ENCODE results near the gene MAP4K2. TPM values are rescaled to one million over a fixed set of nuclear protein-coding genes. Genes with fewer than 3 reads are reported as not detected.

Gene MAP4K2
- 10 to 100 TPM in 2 of 4 donors, 1 to 10 TPM in 2; 5.9 to 14.3 (median 9.1) TPM for total RNA-seq

DNA sequence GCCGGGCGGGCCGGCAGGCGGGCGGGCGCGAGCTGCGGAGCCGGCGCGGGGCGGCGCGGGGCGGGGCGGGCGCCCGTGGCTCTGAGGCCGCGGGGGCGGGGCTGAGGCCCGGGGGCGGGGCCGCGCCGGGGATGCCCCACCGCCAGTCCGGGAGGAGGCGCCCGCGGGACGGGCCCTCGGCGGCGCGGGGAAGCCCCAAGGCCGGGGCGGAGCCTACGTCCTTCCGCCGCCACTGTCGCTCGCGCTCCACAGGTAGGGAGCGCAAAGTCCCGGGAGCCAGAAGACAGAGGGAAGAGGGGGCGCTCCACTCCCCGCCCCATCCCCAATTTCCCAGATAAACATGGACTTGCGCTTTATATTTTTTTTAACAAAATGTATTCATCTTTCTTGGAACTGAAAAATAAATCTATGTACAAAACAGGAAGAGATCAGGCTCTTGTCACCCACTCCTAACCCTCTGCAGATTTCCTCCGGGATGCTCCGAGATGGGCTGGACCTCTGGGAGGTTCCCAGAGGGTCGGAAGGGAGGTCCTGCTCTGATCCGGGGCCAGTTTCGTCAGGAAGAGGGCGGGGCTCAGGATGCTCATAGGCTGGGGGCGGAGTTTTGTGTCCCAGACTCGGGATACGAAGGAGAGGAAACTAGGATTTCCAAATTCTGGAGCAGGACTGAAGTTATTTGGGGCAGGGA is at the start of gene MAP4K2:
TSS of gene MAP4K2 (minus strand) at position 57 of the 688 bp plus-strand sequence. CDS start 65 bp downstream, outside the sequence.
- TF ChIP-seq, protein P1, sequence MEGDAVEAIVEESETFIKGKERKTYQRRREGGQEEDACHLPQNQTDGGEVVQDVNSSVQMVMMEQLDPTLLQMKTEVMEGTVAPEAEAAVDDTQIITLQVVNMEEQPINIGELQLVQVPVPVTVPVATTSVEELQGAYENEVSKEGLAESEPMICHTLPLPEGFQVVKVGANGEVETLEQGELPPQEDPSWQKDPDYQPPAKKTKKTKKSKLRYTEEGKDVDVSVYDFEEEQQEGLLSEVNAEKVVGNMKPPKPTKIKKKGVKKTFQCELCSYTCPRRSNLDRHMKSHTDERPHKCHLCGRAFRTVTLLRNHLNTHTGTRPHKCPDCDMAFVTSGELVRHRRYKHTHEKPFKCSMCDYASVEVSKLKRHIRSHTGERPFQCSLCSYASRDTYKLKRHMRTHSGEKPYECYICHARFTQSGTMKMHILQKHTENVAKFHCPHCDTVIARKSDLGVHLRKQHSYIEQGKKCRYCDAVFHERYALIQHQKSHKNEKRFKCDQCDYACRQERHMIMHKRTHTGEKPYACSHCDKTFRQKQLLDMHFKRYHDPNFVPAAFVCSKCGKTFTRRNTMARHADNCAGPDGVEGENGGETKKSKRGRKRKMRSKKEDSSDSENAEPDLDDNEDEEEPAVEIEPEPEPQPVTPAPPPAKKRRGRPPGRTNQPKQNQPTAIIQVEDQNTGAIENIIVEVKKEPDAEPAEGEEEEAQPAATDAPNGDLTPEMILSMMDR (IDR thresholded peaks at IDR 0.05; ENCODE audit: low read depth), result no peak

DNA sequence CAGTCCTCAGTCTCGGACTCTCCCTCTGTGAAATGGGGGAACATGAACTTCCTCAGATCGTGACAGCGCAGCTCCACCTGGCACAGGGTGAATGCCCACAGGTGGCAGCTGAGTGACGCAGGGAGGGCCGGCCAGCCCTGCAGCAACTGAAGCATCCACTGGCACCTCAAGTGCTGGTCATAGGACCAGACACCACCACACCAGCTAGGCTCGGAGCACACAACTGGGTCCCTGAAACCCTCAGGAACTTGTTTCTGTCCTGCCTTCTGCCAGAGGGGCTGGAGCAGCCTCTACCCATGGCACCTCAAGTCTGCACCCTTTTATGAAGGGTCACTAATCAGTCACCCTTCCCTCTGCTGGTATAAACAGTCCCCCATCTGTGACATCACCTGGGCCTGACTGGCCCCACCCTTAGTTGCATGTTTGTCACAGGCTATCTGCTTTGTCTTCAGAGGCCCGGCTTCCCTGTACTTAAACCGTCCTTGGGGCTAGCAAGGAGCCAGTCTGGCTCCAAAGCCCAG is 48.9 kb upstream of the MAP4K2 start:
- TF ChIP-seq, protein P1 (IDR thresholded peaks at IDR 0.05; ENCODE audit: low read depth), result no peak

DNA sequence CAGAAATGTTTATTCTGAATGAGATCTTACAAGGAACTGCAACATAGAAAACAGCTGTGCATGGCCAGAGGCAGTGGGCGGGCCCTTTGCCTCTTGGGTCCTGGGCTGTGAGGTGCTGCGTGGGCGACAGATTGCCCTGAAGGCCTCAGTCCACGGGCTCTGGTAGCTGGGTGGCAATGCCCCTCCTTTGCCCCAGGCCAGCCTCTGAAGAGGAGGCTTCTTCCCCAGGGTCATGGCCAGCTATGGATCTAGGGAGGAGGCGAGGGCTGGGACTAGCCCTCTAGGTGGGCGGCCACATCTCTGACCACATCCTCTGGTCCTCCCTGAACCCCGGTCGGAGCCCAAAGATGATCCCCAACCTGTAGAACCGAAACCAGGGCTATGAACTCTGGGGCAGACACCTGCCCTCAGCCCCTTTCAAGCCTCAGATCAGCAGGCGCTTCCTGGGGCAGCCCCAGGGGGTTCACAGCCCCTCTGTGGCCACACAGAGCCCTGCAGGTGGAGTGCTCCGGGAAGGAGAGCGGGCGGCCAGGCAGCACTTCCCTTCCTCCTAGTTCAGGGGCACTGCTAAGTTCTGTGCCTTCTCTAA is 48.1 kb upstream of the MAP4K2 start:
- TF ChIP-seq, protein P1 (IDR thresholded peaks at IDR 0.05; ENCODE audit: low read depth), result no peak

DNA sequence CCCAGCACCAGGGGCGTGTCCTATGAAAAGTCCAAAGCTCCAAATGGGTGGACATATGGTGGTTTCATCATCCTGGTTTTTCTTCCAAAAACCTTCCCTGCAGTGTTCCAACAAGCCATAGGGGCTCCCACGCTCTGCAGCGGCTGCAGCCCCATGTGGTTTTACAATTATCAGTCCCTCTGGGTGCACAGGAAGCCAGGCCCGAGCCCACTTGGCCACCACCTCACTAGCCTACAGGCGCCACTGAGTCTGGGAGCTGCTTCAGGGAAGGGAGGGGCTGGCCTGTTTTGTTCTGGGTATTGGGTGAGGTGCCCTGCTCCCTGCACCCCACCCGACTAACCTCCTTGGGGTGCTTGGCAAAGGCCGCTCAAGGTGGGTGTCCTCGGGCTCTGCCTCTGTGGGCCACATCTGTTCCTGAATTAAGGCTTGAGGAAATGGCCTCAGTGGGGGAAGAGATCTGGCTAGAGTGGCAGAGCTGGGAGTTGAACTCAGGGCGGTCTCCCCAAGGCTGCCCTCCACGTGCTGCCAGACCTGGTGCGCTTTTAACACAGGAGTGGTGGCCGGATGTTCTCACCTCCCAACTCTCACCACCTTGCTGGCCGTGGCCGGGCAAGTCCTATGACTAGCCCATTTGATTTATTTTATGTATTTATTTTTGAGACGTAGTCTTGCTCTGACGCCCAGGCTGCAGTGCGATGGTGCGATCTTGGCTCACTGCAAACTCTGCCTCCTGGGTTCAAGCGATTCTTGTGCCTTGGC is 46.8 kb upstream of the MAP4K2 start:
- TF ChIP-seq, protein P1 (IDR thresholded peaks at IDR 0.05; ENCODE audit: low read depth), result no peak

DNA sequence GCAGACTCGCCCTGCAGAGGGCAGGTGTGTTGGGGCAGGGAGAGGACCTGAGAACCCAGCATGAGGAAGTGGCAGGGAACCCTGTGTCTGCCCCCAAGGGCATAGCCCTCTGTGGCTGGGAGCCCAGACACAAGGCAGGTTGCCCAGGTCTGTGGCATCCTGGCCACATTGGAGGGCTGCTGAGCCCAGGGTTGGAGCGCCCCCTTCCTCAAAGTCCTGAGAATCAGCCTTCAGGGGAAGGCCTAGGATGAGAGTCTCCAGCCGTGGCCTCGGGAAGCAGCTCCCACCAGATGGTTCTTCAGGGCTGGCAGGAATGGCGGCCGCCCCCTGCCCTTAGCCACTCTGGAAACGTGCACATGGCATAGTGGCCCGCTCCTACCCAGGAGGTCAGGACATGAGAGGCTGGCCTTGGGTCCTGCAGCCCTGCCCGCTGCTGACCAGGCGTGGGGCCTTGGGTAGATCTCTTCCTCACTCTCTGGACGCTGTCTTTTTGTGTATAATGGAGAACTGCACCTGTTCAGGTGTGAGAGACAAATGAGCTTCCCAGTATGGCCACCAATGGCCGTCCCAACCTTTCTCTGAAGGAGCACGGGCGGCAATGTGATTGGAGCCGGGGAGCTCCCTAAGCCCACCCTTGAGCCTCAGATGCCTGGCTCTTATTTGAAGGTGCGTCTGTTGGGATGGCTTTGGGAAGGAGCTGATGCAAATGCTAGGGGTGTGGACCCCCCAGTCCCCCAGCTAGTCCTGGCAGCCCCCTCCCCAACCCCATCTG is 46.0 kb upstream of the MAP4K2 start:
- TF ChIP-seq, protein P1 (IDR thresholded peaks at IDR 0.05; ENCODE audit: low read depth), result no peak

DNA sequence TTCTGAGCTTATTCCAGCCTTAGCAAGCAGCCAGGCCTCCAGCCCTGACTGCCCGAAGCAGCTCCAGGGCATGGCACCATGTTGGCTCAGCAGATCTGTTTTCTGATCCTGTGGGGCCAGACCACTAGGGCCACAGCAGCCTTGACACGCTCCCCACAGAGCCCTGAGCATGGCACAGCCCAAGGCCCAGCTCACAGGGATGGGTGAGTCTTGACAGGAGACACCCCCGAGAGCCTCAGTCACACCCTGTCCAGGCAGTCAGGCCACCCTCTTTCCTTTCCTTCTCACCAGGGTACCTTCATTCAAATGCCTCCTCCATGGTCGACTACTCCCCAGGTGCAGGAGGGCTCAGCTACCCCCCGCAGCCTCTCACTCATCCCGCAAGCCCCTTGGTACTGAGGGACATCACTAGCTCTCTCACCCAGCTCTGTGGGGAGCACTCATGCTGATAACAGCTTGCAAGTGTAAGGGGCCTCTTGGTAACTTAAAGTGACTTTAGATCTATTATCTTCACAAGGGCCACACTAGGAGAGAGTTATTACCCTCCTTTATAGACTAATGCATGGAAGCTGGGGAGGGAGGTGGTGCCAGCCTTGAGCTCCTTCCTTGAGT is 45.3 kb upstream of the MAP4K2 start:
- TF ChIP-seq, protein P1 (IDR thresholded peaks at IDR 0.05; ENCODE audit: low read depth), result no peak

Data from subcutaneous adipose tissue (tissue), 4 donors.